GM19324 (cell line): ENCODE data around the gene WIPF3.
"Not testable (repeated sequence)": the region's sequence is repeated elsewhere in the genome, so short reads cannot be mapped to it uniquely, and the experiment has no call there.

ENCODE experiments used
- ATAC-seq: cut with Tn5 transposase; IDR thresholded peaks from one replicate; pipeline ENCODE4 v1.9.1; 2021; ENCODE audit warnings: mild to moderate bottlenecking, moderate library complexity; ENCODE audit not compliant: unreplicated experiment, low FRiP score

WIPF3 gene

DNA sequence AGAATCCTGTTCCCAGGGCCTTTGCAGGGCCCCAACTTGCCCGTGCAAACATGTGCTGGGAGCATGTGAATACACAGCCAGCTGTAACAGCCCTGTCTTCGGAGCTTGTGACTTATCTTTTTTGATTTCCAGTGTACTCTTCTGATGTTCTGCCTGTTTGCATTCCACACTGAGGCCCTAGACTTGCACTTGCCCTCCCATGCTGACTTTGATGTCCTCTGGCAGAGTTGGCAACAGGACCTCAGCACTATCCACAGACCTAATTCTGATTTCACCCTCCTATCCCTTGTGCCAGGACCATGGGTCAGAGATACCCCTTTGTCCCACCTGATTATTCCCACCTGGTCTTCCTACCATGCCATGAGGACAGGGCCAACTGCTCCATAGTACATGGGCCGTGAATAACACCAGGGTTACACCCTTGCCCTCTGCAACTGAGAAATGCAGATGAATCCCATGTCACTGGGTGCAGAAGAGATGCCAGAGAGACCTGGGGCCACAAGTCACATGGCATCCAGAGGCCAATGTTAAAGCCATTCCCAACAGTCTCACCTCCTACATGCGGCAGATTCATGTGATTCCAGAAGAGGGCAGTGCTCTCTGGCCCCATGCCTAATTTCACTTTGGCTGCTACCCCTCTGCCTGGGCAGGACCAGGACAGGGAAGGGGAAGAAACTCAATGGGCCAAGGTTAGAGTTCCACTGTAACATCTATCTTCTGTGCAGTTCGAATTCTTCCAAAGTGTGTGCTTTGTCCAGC is 140.3 kb downstream of the WIPF3 start:
- no peak for ATAC-seq

DNA sequence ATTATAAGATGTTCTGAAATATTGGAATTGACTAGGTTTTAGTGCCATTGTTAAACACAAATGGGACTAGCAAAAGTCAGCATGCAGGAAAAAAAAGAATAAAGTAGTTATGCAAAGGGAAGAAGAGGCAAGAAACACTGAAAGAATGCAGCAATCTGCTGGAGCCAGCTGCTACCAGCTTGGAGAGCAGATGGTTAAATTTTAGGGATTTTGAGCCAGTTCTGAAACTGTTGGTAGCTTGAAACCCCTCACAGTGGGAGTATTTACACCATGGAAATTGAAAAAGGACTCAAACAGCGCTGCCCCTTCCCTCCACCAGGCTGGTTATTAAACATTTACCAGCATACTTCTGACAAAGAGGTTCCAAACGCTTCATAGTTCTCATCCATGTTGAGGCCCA is 142.3 kb downstream of the WIPF3 start:
- no peak for ATAC-seq

DNA sequence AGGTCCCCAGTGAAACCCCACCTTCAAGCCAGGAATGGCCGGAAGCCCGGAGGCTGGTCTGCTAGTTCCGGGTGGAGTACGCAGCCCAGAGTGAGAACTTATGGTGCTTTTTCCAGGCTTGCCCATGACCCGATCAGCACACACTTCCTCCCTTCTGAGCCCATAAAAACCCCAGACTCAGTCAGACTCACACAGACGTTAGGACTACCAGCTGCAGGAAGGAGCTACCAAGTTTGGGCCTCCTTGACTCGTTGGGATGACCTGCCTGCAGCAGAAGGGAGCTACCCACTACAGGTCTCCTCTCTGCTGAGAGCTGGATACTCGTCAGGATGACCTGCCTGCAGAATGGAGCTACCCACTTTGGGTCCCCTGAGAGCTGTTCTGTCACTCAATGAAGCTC is 144.2 kb downstream of the WIPF3 start:
- ATAC-seq, result no peak

DNA sequence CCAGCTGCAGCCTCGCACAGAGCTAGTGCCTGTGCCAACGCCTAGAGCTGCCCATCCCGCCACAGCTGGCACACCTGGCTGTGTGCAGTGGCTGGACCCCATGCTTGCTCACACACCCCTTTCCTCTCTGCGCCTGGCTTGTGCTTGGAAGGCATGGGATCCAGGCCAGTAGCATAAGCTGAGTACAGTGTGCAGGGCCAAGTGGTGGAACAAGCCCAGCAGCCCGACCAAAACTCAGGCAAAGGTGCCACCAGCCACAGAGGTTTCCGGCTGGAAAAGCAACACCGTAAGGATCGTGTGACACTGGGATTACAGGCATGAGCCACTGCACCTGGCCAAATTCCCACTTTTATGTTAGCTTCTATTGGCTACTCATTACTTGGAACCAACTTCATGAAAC is 144.9 kb downstream of the WIPF3 start:
- ATAC-seq, result no peak

DNA sequence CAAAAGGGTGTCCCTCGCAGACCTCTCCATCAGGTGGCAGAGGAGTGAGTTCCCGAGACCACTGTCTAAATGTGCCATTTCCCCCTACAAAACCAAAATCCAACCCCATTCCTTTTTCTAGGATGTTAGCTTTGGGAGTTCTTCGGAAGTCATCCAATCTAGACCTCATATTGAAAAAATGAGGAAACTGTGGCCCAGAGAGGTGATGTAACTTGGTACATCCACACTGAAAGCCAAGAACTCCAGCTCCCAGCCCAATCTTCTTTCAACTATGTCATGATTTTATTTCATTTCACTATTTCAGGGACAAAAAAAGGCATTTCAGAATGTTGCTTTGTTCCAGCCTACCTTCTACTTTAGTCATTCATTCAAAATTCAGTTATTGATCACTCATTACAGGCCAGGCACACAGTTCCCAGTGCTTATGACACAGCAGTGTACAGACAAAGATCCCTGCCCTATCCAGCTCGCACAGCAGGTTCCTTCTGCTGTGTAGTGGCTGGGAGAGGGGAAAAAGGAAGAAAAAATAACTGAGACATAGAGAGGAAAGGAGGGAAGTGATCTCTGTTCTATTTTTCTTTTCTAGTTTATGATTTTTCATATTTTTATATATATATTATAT is 147.5 kb downstream of the WIPF3 start:
- ATAC-seq, result no peak

DNA sequence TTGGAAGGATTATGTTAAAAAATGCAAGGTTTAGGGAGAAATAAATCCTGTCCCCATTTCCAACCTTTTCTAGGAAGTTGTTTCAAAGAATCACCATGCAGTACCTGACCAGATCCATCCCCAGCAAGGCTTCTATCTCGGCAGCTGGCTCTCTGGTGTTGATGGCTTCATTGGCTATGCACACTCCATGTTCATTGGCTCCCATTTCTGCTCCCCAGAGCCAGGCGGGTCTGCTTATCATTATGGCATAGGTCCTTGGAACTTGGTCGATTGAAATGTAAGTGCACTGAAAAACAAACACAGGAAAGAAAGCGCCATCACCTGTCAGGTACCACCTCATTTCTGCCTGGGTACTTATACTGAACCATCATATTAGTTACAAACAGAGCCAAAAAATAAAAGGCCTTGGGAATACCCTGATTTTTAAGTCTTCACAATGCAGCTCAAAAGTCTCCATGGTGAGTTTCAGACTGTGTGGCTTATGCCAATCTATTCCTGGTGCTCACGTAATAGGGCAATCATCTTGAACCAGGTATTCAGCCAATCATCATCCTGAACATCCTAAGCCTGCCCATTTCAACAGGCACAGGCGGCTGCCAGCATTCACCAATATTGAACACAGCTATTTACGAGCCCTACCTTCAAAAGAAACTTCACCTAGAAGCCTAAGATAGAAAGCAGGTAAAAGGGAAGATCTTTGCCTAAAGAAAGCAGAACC is 148.9 kb downstream of the WIPF3 start:
- ATAC-seq, result no peak

DNA sequence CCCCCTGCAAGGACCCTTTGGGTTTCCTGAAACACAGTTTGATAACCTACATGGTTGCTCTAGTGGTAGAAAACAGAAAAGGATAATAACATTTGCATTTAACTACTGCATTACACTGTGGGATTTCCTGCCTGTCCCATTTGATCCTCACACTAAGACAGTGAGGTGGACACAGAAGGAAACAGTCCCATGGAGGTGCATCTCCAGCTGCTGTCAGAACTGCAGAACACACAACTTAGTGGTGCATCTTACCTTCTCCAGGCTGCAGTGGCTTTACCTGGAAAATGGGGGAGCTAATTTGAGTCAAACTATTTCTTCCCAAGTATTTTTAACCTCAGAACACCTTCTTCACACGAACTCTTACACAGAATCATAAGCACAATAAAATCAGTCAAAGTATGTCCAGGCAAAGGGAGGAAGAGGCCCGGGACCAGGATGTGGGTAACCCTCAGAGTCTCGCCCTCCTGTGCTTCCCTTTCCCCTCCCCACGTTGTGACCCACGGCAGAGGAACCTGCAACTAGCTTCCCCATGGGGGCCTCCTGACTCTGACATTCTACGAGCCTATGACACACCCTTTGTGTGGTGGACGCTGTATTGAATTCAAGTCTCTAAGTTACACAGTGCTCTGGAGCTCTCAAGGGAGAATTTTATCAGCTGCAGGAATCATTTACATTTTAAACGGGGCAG is 149.6 kb downstream of the WIPF3 start:
- no peak for ATAC-seq

DNA sequence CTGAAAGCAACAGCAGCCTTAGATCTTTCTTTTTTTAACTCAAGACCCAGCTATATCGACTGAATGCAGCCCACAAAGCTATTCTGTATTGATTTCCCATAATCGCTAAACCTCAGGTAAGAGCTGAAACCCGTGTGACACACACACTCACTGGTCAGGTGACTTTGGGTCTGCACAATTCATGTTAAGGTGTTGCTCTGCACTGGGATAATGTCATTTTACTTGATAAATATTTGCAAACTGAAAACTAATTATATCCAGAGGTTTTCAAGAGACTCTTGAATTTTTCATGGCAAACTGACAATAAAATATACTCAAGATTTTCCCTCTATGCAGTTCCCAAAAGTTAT is 150.2 kb downstream of the WIPF3 start:
- no peak for ATAC-seq

DNA sequence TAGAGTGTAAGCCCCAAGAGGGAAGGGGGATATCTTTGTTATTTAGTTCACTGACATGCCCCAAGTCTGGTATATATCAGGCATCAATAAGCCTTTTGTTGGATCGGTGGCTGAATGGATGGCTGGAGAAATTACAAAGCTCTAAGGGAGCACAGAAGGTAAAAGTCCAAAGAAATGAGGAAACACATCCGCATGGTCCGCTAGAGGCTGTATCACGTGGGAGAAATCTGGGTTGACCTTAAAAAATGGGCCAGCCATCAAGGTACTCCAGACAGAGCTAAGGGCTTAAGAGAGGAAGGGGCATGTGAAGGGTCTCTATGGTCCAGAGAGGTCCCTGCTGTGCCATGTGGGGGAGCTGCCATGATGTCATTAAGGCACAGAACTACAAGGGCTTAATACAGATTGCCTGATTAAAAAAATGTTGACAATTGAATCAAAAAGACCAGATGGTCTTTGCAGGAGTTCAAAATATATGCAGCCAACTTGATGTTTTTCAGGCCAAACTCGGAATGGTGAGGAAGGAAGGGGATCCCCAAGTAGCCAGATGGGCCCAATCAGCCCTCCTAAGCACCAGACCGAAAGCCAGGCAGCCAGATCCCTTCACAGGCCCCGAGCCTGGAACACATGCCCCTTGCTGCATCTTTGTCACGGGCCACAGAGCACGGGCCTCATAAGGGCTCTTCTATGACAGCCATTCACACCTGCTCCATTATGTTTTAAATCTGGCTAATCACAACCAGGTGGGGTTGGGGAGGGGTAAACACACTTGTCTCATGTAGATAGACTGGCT is 151.4 kb downstream of the WIPF3 start:
- ATAC-seq, result no peak

DNA sequence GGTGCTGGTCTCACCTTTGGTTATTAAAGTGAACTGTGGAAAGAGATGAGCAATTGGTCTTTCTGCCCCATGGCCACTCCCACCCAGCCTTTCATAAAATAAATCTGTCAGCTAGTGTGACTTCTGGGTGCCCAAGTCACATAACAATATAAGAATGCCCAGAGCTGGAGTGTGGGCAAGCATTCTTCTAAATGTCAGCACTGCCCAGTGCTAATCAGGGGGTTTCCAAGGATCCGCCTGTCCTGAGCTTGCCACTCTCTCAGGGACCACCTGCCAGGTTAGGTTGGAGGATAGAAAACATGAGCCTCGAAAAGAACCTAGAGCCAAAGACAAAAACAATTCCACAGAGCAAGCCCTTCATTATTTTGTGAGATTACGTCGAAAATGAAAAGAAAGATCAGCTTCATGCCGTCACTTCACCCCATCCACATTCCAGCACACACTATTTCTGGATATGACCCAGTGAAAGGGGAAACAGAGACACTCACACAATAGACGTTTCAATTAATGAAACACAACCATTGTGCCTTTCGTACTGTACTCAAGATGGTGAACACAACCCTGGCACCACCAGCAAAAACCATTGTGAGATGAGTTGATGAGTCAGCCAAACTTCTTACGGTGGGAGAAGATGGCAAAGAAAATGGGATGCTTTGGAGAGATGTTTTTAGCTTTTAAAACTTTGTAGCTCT is 152.5 kb downstream of the WIPF3 start:
- no peak for ATAC-seq

DNA sequence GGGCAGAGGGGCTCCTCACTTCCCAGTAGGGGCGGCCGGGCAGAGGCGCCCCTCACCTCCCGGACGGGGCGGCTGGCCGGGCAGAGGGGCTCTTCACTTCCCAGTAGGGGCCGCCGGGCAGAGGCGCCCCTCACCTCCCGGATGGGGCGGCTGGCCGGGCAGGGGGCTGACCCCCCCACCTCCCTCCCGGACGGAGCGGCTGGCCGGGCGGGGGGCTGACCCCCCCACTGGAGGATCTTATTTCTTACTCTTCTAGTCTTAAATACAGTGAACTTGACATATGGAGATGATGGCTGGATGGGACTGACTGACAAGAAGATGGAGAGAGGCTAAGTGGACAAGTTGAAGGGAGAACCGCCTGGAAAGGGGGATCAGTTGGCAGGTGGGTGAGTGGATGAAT is 155.3 kb downstream of the WIPF3 start:
- ATAC-seq, result not testable (repeated sequence)

DNA sequence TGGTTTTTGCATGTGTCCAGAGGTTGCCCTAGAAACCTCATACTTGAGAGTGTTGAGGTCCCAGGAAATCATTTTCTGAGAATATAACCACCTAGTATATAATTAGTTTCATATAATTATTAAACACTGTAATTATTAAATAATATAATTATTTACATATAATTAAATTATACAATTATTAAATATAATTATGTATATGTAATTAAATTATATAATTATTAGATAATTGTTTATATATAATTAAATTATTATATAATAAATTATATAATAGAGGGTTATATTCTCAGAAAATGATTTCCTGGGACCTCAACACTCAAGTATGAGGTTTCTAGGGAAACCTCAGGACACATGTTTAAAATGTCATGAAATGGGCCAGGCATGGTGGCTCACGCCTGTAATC is 155.7 kb downstream of the WIPF3 start:
- ATAC-seq, result no peak

DNA sequence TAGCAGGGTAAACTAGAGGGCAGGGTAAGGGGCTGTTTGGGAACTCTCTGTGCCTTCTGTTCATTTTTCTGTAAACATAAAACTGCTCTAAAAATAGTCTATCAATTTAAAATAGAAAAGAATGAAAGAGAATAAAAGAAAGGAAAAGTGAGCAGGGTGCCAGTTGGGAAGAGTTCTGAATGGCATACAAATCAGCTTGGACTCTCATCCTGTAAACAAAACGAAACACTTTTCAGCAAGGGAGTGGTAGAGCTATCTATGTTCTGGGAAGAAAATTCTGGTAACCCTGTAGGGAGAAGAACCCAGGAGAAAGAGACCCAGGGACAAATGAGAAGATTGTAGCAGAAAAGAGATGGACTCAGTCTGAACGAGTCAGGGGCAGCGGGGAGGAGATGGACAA is 158.7 kb downstream of the WIPF3 start:
- ATAC-seq, result no peak
